SU-DHL-6 (cell line): ENCODE measurements around the gene GRID1.

Experiments
- H2AFZ ChIP-seq: fragments of 200-600 bp; sonication (generic); 2 replicates; pipeline ENCODE4 v1.6.1; 2014; ENCODE audit warnings: low read depth, mild to moderate bottlenecking, moderate library complexity, mixed read lengths, antibody characterized with exemption, low read length; ENCODE audit not compliant: severe bottlenecking
- H3F3A ChIP-seq: fragments of 200-600 bp; shearing (Covaris generic); 2 replicates; pipeline ENCODE4 v1.6.0; 2016; ENCODE audit warnings: antibody characterized with exemption, mild to moderate bottlenecking; ENCODE audit not compliant: insufficient read depth
- H3K27ac ChIP-seq: fragments of 200-600 bp; sonication (generic); 2 replicates; pipeline ENCODE4 v1.5.1; 2016; ENCODE audit warnings: low read depth, mild to moderate bottlenecking, low read length, moderate library complexity, mixed read lengths
- H3K27me3 ChIP-seq: fragments of 200-600 bp; sonication (generic), shearing (Covaris generic); 2 replicates; pipeline ENCODE4 v1.6.0; 2014; ENCODE audit warnings: mild to moderate bottlenecking, low read length
- H3K36me3 ChIP-seq: fragments of 200-600 bp; sonication (generic); 2 replicates; pipeline ENCODE4 v1.6.1; 2014; ENCODE audit warnings: mild to moderate bottlenecking, low read length, mixed read lengths
- H3K4me2 ChIP-seq: fragments of 300-600, 200-600 bp; shearing (Covaris generic), sonication (generic); 2 replicates; pipeline ENCODE4 v1.6.0; 2014; ENCODE audit warnings: low read length, low read depth, mild to moderate bottlenecking; ENCODE audit not compliant: poor library complexity, severe bottlenecking
- H3K4me3 ChIP-seq: fragments of 200-600 bp; sonication (generic); 2 replicates; pipeline ENCODE4 v1.5.1; 2014; ENCODE audit warnings: antibody characterized with exemption, low read length, mild to moderate bottlenecking, mixed read lengths; ENCODE audit not compliant: insufficient read depth, poor library complexity, severe bottlenecking
- H3K79me2 ChIP-seq: fragments of 200-600 bp; sonication (generic); 2 replicates; pipeline ENCODE4 v1.6.1; 2014; ENCODE audit warnings: mild to moderate bottlenecking, low read length, moderate library complexity; ENCODE audit not compliant: insufficient read depth
- H3K9ac ChIP-seq: fragments of 200-600 bp; sonication (generic); 2 replicates; pipeline ENCODE4 v1.7.0; 2014; ENCODE audit warnings: mild to moderate bottlenecking, low read length
- H3K9me2 ChIP-seq: fragments of 200-600 bp; sonication (generic); replicated peaks from 2 replicates; pipeline ENCODE4 v1.6.1; 2014; ENCODE audit warnings: low read length; ENCODE audit not compliant: insufficient read depth
- H3K9me3 ChIP-seq: fragments of 200-600 bp; sonication (generic); 2 replicates; pipeline ENCODE4 v1.6.1; 2014; ENCODE audit warnings: low read length, mixed read lengths; ENCODE audit not compliant: insufficient read depth
- H4K20me1 ChIP-seq: fragments of 200-600 bp; sonication (generic); 2 replicates; pipeline ENCODE4 v1.6.1; 2014; ENCODE audit warnings: low read depth, mild to moderate bottlenecking, antibody characterized with exemption, low read length, moderate library complexity, mixed read lengths
- EZH2phosphoT487 ChIP-seq: fragments of 200-600 bp; sonication (generic), shearing (Covaris generic); conservative IDR thresholded peaks from 2 replicates; pipeline ENCODE4 v1.6.1; 2018; ENCODE audit warnings: mild to moderate bottlenecking, antibody characterized with exemption, low read length, moderate library complexity, mixed read lengths
- TF ChIP-seq, protein P1 (sequence below): fragments of 200-600 bp; sonication (generic); IDR thresholded peaks from one replicate; pipeline ENCODE4 v1.5.1; 2017; ENCODE audit warnings: antibody characterized with exemption, mild to moderate bottlenecking, low read length, moderate library complexity; ENCODE audit not compliant: insufficient read depth, poor library complexity, severe bottlenecking

The GRID1 gene

GRCh38 chr10:86090807-86091206, 275.8 kb downstream of the GRID1 start:
- Histone ChIP-seq H3K9me3 (no peaks in the 10 kb centered on the region), H4K20me1 (no peaks in the 10 kb centered on the region), H3K79me2 (no peaks in the 10 kb centered on the region), H3K4me2 (no peak overlapping the region), H3K9ac (no peak overlapping the region), H3K36me3 (no peaks in the 10 kb centered on the region), H3K27ac (no peak overlapping the region), H3K27me3 (no peaks in the 10 kb centered on the region), H3F3A (no peaks in the 10 kb centered on the region), H2AFZ (no peak overlapping the region), H3K4me3 (no peak overlapping the region), H3K9me2 (no peaks in the 10 kb centered on the region)
- no peak for TF ChIP-seq EZH2phosphoT487
- TF ChIP-seq, protein P1, sequence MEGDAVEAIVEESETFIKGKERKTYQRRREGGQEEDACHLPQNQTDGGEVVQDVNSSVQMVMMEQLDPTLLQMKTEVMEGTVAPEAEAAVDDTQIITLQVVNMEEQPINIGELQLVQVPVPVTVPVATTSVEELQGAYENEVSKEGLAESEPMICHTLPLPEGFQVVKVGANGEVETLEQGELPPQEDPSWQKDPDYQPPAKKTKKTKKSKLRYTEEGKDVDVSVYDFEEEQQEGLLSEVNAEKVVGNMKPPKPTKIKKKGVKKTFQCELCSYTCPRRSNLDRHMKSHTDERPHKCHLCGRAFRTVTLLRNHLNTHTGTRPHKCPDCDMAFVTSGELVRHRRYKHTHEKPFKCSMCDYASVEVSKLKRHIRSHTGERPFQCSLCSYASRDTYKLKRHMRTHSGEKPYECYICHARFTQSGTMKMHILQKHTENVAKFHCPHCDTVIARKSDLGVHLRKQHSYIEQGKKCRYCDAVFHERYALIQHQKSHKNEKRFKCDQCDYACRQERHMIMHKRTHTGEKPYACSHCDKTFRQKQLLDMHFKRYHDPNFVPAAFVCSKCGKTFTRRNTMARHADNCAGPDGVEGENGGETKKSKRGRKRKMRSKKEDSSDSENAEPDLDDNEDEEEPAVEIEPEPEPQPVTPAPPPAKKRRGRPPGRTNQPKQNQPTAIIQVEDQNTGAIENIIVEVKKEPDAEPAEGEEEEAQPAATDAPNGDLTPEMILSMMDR, result no peak

DNA sequence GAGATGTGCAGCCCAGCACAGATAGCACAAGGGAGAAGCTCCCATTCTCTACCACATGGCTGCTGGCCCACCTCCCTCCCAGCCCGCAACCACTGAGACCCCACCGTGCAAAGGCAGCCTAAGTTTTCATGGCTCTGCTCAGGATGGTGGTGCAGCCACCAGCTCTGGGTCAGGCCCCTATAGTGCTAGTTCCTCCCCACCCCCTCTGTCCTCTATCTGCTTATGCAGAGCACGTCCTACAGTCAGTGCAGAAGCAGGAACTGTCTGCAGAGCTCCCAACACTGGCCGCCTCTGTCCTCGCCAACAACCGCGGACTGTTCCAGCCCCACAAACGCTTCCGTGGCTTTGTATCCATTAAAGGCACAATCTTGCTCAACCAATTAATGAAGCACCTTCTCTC, 278.9 kb downstream of the GRID1 start:
- Histone ChIP-seq H3K79me2 (no peaks in the 10 kb centered on the region), H3K9me2 (no peaks in the 10 kb centered on the region), H3K4me2 (no peak overlapping the region), H3K36me3 (no peaks in the 10 kb centered on the region), H4K20me1 (no peaks in the 10 kb centered on the region), H3K4me3 (no peak overlapping the region), H2AFZ (no peak overlapping the region), H3F3A (no peaks in the 10 kb centered on the region), H3K27me3 (no peaks in the 10 kb centered on the region), H3K27ac (no peak overlapping the region), H3K9ac (no peak overlapping the region), H3K9me3 (no peaks in the 10 kb centered on the region)
- TF ChIP-seq, protein P1, result no peak
- TF ChIP-seq EZH2phosphoT487, result no peak

DNA sequence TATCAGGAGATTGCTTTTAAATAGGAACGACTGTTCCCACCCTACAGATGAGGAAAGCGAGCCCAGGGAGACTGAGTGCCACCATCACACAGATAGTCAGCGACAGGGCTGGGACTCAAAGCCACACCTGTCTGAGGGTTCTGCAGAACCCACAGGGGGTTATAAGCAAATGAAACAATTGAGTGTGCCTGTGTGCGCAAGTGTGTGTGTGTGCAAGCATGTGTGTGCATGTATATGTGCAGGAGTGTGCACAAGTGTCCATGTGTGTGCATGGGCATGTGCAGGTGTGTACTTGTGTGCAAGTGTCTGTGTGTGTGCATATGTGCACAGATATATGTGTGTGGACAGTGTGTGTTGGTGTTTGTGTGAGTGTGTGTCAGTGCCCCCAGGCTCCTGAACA, 280.2 kb downstream of the GRID1 start:
- H3K27ac ChIP-seq, result no peak overlapping the region
- H3K4me2 ChIP-seq, result no peak overlapping the region
- H3K9ac ChIP-seq, result no peak overlapping the region
- no peaks in the 10 kb centered on the region for H3K9me2 ChIP-seq
- TF ChIP-seq, protein P1, result no peak
- TF ChIP-seq EZH2phosphoT487, result no peak
- no peaks in the 10 kb centered on the region for H3K36me3 ChIP-seq
- H3F3A ChIP-seq, result no peaks in the 10 kb centered on the region
- no peak overlapping the region for H2AFZ ChIP-seq
- H3K4me3 ChIP-seq, result no peak overlapping the region
- H4K20me1 ChIP-seq, result no peaks in the 10 kb centered on the region
- no peaks in the 10 kb centered on the region for H3K27me3 ChIP-seq
- no peaks in the 10 kb centered on the region for H3K9me3 ChIP-seq
- no peaks in the 10 kb centered on the region for H3K79me2 ChIP-seq

DNA sequence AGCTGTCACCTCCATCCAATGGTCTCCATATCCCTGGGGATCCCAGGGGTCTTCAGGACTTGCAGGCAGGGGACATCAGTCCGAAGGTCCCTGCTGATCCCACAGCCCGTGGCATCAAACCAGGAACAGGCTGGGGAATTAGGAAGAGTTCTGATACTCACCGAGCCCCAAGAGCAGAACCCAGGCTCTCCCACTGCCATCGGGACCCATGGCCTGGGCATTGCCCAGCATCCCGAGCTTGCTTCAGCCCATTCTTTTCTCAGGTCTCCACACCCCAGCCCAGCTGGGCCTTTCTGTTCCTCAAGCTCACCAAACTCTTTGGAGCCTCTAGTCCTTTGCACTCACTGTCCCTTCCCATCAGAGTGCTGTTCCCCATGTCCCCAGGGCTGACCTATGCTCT, 280.9 kb downstream of the GRID1 start:
- Histone ChIP-seq H3K27me3 (no peaks in the 10 kb centered on the region), H3K9me3 (no peaks in the 10 kb centered on the region), H2AFZ (no peak overlapping the region), H3K4me3 (no peak overlapping the region), H3K27ac (no peak overlapping the region), H3K4me2 (no peak overlapping the region), H4K20me1 (no peaks in the 10 kb centered on the region), H3K79me2 (no peaks in the 10 kb centered on the region), H3F3A (no peaks in the 10 kb centered on the region), H3K9me2 (no peaks in the 10 kb centered on the region), H3K9ac (no peak overlapping the region), H3K36me3 (no peaks in the 10 kb centered on the region)
- TF ChIP-seq EZH2phosphoT487, result no peak
- TF ChIP-seq, protein P1, result no peak
